Mesodermal cell (in vitro differentiated cells): ENCODE data around the gene IGFBP6.

ENCODE experiments used
- H3K27ac ChIP-seq: 2 replicates; pipeline ENCODE4 v1.7.0; 2013; ENCODE audit warnings: mild to moderate bottlenecking, low read depth, low read length, moderate library complexity; ENCODE audit not compliant: severe bottlenecking
- H3K36me3 ChIP-seq: 2 replicates; pipeline ENCODE4 v1.7.1; 2013; ENCODE audit warnings: mild to moderate bottlenecking, low read length, moderate library complexity; ENCODE audit not compliant: control insufficient read depth, insufficient read depth
- H3K4me1 ChIP-seq: one replicate; pipeline ENCODE4 v1.7.1; 2013; ENCODE audit warnings: mild to moderate bottlenecking, low read length; ENCODE audit not compliant: insufficient read depth, control insufficient read depth, poor library complexity, severe bottlenecking
- H3K4me3 ChIP-seq: 2 replicates; pipeline ENCODE4 v1.7.0; 2013; ENCODE audit warnings: low read length, control low read depth, mild to moderate bottlenecking; ENCODE audit not compliant: insufficient read depth, poor library complexity, severe bottlenecking; ENCODE audit errors: extremely low read depth
- H3K9me3 ChIP-seq: 2 replicates; pipeline ENCODE4 v1.7.1; 2013; ENCODE audit warnings: mild to moderate bottlenecking, low read length, moderate library complexity; ENCODE audit not compliant: control insufficient read depth
- WGBS, 2 experiments: methylation state at CpG; one replicate each; pipeline ENCODE4 v1.1.5; 2013; ENCODE audit warnings: missing lambda C conversion rate in 2 of 2; ENCODE audit not compliant: insufficient coverage in 2 of 2; 5-methylcytosine and 5-hydroxymethylcytosine counted together

The IGFBP6 gene

GRCh38 chr12:53060721-53061276 lies 36.7 kb upstream of the IGFBP6 start:
- WGBS, 2 experiments, result 87 to 94% methylated on average over 7 to 18 of the region's 18 CpGs
- Histone ChIP-seq H3K36me3 (peaks cover 23% of the 10 kb centered on the region), H3K27ac (no peak overlapping the region), H3K4me3 (no peak overlapping the region), H3K4me1 (peaks cover 3% of the 10 kb centered on the region), H3K9me3 (no peaks in the 10 kb centered on the region)

- H3K4me3 ChIP-seq, result no peak overlapping the region
- peaks cover 24% of the 10 kb centered on the region for H3K36me3 ChIP-seq
- H3K27ac ChIP-seq, result no peak overlapping the region
- WGBS, 2 experiments, result 88 to 93% methylated on average over 2 to 4 of the region's 5 CpGs
- no peaks in the 10 kb centered on the region for H3K9me3 ChIP-seq
- H3K4me1 ChIP-seq, result peaks cover 9% of the 10 kb centered on the region
Measured at GRCh38 chr12:53061404-53062010, 36.0 kb upstream of the IGFBP6 start.

- H3K9me3 ChIP-seq, result no peaks in the 10 kb centered on the region
- H3K36me3 ChIP-seq, result peaks cover 24% of the 10 kb centered on the region
- WGBS, 2 experiments, result 89 to 96% methylated on average over 16 to 18 of the region's 20 CpGs
- H3K4me1 ChIP-seq, result peaks cover 17% of the 10 kb centered on the region
- no peak overlapping the region for H3K4me3 ChIP-seq
- no peak overlapping the region for H3K27ac ChIP-seq
Measured at GRCh38 chr12:53062011-53062961, 35.2 kb upstream of the IGFBP6 start.

GRCh38 chr12:53062977-53063707 lies 34.3 kb upstream of the IGFBP6 start:
- no peak overlapping the region for H3K4me3 ChIP-seq
- peaks cover 24% of the 10 kb centered on the region for H3K36me3 ChIP-seq
- H3K9me3 ChIP-seq, result no peaks in the 10 kb centered on the region
- peaks cover 23% of the 10 kb centered on the region for H3K4me1 ChIP-seq
- 93 to 97% methylated on average over 8 to 11 of the region's 14 CpGs for WGBS, 2 experiments
- no peak overlapping the region for H3K27ac ChIP-seq

GRCh38 chr12:53063708-53064612 lies 33.5 kb upstream of the IGFBP6 start:
- H3K9me3 ChIP-seq, result no peaks in the 10 kb centered on the region
- H3K4me3 ChIP-seq, result no peak overlapping the region
- H3K27ac ChIP-seq, result no peak overlapping the region
- H3K36me3 ChIP-seq, result peaks cover 24% of the 10 kb centered on the region
- WGBS, 2 experiments, result 92 to 95% methylated on average over 8 to 11 of the region's 13 CpGs
- H3K4me1 ChIP-seq, result peaks cover 23% of the 10 kb centered on the region

GRCh38 chr12:53064613-53065436 lies 32.6 kb upstream of the IGFBP6 start:
- Histone ChIP-seq H3K27ac (no peak overlapping the region), H3K36me3 (peaks cover 24% of the 10 kb centered on the region), H3K9me3 (no peaks in the 10 kb centered on the region), H3K4me3 (no peak overlapping the region), H3K4me1 (peaks cover 19% of the 10 kb centered on the region)
- 94 to 96% methylated on average over 7 to 8 of the region's 11 CpGs for WGBS, 2 experiments

- H3K9me3 ChIP-seq, result no peaks in the 10 kb centered on the region
- no peak overlapping the region for H3K27ac ChIP-seq
- peaks cover 24% of the 10 kb centered on the region for H3K36me3 ChIP-seq
- peaks cover 19% of the 10 kb centered on the region for H3K4me1 ChIP-seq
- H3K4me3 ChIP-seq, result no peak overlapping the region
- WGBS, 2 experiments, result 84 to 85% methylated on average over 4 of the region's 7 CpGs
Measured at GRCh38 chr12:53065470-53065869, 32.0 kb upstream of the IGFBP6 start.

GRCh38 chr12:53065975-53066931 lies 31.2 kb upstream of the IGFBP6 start:
- Histone ChIP-seq H3K4me1 (peaks cover 26% of the 10 kb centered on the region), H3K36me3 (peaks cover 28% of the 10 kb centered on the region), H3K4me3 (no peak overlapping the region), H3K9me3 (no peaks in the 10 kb centered on the region), H3K27ac (no peak overlapping the region)
- 53 to 58% methylated on average over 11 to 13 of the region's 24 CpGs for WGBS, 2 experiments
